ENCODE data around the gene FGF21.

FGF21 gene

DNA sequence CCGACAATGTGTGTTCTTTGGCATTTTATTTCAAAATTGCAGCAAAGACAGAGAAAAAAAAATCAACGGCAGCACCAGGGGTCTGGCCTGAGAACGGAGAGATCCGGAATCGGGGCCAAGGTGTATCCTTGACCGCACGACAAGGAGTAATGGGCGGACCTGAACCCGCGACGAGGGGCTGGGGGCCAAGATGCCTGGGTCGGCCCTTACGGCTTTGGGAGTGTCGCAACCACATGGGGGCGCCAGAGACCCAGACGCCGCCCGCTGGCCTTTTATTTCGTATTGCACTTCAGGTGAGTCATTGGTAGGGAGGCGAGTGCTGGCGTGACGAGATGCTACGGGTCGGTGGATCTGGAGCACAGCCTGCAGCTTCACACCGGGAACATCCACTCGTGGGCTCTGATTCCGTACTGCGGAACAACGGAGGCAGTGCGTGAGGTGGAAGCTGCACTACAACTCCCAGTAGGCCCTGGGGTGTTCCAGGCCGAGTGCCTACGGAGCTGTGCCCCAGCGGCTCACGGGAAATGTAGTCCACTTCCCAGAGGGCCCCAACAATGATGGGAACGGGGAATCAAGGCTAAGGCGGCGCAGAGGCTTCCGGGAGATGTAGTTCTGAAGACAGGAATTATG lies 39.8 kb downstream of the FGF21 start (continued):
- TF ChIP-seq ZNF223 (tag by site-specific recombination; IDR thresholded peaks at IDR 0.05) (no peak), ZNF664 (tag by site-specific recombination; IDR thresholded peaks at IDR 0.05) (no peak), ZNF660 (tag by site-specific recombination; IDR thresholded peaks at IDR 0.05) (peak; percentile 52; the same call in 1 of the 2 replicates), RBAK (tag by site-specific recombination; IDR thresholded peaks at IDR 0.05) (no peak), ZNF148 (tag by site-specific recombination; IDR thresholded peaks at IDR 0.05; ENCODE audit: borderline replicate concordance) (no peak), KLF7 (tag by site-specific recombination; IDR thresholded peaks at IDR 0.05; ENCODE audit: borderline replicate concordance) (no peak; the same call in 1 of the 2 replicates), ZNF354C (tag by site-specific recombination; IDR thresholded peaks at IDR 0.05; ENCODE audit: borderline replicate concordance, low read depth) (no peak), ATF2 (tag by site-specific recombination; IDR thresholded peaks at IDR 0.05; ENCODE audit: low read depth) (no peak), YY1 (tag by site-specific recombination; IDR thresholded peaks at IDR 0.05) (peak; percentile 41; the same call in 1 of the 2 replicates), YY2 (tag by site-specific recombination; IDR thresholded peaks at IDR 0.05) (peak; percentile 73), ZNF184 (tag by site-specific recombination; IDR thresholded peaks at IDR 0.05) (no peak), FEZF1 (tag by site-specific recombination; IDR thresholded peaks at IDR 0.05) (peak; percentile 81), SP7 (tag by site-specific recombination; IDR thresholded peaks at IDR 0.05) (peak; percentile 90), BCL11A (tag by site-specific recombination; IDR thresholded peaks at IDR 0.05; ENCODE audit: low read depth) (no peak), MEIS1 (CRISPR knock-in tag; IDR thresholded peaks at IDR 0.05; ENCODE audit: borderline replicate concordance) (no peak), WT1 (tag by site-specific recombination; IDR thresholded peaks at IDR 0.05) (0 out of 2 replicates have a peak, but pooled peaks have one; percentile 53), ZNF239 (tag by site-specific recombination; IDR thresholded peaks at IDR 0.05) (0 out of 2 replicates have a peak, but pooled peaks have one; percentile 15), ZNF571 (tag by site-specific recombination; IDR thresholded peaks at IDR 0.05) (no peak), ZSCAN18 (tag by site-specific recombination; IDR thresholded peaks at IDR 0.05) (no peak), SP3 (tag by site-specific recombination; IDR thresholded peaks at IDR 0.05) (peak; percentile 79), ZNF391 (tag by site-specific recombination; IDR thresholded peaks at IDR 0.05; ENCODE audit: borderline replicate concordance, low read depth) (peak; percentile 87; the same call in 1 of the 2 replicates), ZNF140 (tag by site-specific recombination; IDR thresholded peaks at IDR 0.05) (no peak), ZNF2 (tag by site-specific recombination; IDR thresholded peaks at IDR 0.05) (peak; percentile 87; the same call in 1 of the 2 replicates)
- TF ChIP-seq, protein P1, sequence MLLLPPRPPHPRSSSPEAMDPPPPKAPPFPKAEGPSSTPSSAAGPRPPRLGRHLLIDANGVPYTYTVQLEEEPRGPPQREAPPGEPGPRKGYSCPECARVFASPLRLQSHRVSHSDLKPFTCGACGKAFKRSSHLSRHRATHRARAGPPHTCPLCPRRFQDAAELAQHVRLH (tag by site-specific recombination; IDR thresholded peaks at IDR 0.05): 0 out of 2 replicates have a peak, but pooled peaks have one; percentile 41
- TF ChIP-seq, protein P2, sequence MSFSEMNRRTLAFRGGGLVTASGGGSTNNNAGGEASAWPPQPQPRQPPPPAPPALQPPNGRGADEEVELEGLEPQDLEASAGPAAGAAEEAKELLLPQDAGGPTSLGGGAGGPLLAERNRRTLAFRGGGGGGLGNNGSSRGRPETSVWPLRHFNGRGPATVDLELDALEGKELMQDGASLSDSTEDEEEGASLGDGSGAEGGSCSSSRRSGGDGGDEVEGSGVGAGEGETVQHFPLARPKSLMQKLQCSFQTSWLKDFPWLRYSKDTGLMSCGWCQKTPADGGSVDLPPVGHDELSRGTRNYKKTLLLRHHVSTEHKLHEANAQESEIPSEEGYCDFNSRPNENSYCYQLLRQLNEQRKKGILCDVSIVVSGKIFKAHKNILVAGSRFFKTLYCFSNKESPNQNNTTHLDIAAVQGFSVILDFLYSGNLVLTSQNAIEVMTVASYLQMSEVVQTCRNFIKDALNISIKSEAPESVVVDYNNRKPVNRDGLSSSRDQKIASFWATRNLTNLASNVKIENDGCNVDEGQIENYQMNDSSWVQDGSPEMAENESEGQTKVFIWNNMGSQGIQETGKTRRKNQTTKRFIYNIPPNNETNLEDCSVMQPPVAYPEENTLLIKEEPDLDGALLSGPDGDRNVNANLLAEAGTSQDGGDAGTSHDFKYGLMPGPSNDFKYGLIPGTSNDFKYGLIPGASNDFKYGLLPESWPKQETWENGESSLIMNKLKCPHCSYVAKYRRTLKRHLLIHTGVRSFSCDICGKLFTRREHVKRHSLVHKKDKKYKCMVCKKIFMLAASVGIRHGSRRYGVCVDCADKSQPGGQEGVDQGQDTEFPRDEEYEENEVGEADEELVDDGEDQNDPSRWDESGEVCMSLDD (tag by site-specific recombination; IDR thresholded peaks at IDR 0.05): peak; percentile 80
- TF ChIP-seq, protein P3, sequence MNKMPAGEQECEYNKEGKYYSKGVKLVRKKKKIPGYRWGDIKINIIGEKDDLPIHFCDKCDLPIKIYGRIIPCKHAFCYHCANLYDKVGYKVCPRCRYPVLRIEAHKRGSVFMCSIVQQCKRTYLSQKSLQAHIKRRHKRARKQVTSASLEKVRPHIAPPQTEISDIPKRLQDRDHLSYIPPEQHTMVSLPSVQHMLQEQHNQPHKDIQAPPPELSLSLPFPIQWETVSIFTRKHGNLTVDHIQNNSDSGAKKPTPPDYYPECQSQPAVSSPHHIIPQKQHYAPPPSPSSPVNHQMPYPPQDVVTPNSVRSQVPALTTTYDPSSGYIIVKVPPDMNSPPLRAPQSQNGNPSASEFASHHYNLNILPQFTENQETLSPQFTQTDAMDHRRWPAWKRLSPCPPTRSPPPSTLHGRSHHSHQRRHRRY (tag by site-specific recombination; IDR thresholded peaks at IDR 0.05): no peak
